ENCODE results near the gene CCDC81.
"Not testable (repeated sequence)": the region's sequence is repeated elsewhere in the genome, so short reads cannot be mapped to it uniquely, and the experiment has no call there.

The CCDC81 gene

DNA sequence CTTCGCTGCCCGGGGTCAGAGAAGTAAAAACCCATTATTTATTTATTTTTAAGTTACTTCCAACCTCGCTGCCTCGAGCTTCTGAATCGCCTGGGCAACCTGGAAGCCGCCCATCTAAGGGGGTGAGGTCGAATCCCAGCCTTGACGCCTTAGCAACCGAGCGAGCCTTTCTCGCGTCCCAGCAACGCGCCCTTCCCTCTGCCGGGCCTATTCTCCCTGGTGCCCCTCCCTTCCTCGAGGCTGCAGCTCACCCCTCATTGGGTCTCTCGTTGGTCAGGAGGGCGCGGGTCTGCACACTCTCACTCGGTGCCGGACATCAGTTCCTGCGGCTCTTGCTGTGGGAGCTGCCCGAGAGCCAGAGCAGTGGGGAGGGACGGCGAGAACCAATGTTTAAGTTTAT is at the start of gene CCDC81:
Gene CCDC81, plus strand, starts transcription at position 302 of the 400 bp plus-strand sequence. CDS start 277 bp downstream, outside the sequence.
- peak; percentile 11 for DNase-seq

DNA sequence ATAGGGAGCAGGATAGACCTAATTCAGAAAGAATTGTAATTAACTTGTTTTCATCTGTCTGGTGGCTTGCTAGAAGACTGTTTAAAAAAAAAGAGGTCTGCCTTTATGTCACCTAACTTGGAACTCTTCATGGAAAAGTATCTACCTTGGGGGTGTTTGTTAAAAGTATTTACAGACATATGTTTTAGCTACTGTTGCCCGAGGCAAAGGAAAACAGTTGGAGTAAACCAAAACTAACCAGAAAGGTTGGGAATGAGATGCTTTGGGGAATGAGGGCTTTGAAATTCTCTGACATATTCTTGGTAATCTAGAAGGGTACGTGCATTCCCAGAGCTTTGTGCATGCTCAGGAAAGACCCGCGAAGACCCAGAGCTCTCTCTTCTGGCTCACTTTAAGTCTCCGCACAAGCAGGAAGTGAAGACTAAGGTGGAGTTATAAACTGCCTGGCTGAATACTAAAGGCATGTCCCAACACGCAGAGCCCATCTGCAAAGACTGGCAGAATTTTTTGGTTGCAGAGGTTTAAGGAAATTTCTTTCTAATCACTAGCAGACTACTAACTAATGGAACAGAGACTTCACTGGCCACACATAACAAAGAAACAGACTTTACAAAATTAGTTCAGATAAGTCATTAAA is 39.4 kb upstream of the CCDC81 start:
- no peak for DNase-seq

DNA sequence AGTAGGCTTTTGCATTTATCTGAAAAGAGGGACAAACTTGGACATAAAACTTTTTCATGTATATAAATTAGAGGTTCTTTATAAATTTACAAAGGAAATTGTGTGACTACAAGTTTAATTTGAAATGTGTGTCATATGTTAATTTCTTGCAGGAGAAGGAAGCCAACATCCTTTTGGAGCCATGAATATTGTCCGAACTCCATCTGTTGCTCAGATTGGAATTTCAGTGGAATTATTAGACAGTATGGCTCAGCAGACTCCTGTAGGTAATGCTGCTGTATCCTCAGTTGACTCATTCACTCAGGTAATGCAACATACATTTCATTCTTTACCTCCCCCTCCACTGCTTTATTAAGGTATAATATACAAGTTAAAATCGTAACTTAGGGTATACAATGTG is 37.5 kb upstream of the CCDC81 start:
- DNase-seq = no peak

GRCh38 chr11:86341382-86341781 is 33.3 kb upstream of the CCDC81 start:
- no peak for DNase-seq

- DNase-seq = no peak
Observed at GRCh38 chr11:86346513-86346912, 28.2 kb upstream of the CCDC81 start.

DNA sequence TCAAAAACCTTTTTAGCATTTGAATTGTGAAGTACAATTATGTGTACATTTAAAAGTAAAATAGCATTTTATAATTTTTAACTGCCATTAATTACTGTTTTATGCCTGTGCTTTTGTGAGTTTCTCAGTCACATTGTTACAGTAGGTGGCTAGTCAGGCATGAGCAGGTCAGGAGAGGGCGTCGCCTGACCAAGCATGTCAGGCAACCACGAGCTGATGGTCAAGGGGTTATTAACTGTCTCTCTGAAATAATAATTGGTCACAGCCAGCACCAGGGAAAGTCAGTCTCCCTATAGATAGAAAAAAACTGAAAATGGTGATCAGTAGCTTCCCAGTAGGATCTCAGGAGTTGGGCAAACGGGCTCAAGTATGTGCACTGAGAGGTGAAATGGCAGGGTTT is 19.4 kb upstream of the CCDC81 start:
- no peak for DNase-seq

- not testable (repeated sequence) for DNase-seq
Observed at GRCh38 chr11:86357412-86357811, 17.3 kb upstream of the CCDC81 start.

DNA sequence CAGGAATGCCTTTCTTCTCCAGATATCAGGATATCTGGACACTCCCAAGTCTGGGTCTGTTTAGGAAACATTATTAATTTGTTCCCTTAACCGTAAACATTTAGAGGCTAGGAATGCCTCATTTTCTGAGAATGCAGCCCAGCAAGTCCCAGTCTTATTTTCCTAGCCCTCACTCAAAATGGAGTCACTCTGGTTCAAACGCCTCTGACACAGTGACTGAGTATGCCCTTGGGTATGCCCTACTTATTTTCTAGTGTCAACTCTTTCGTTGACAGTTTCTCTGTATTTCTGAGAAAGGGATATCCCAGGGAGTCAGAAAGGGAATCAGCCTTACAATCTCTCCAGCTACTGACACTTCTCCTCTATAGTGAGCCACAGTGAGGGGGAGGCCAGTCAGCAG is 16.0 kb upstream of the CCDC81 start:
- DNase-seq = no peak

GRCh38 chr11:86360775-86361395 is 13.8 kb upstream of the CCDC81 start:
- no peak for DNase-seq

- no peak for DNase-seq
Observed at GRCh38 chr11:86363424-86363823, 11.3 kb upstream of the CCDC81 start.

DNA sequence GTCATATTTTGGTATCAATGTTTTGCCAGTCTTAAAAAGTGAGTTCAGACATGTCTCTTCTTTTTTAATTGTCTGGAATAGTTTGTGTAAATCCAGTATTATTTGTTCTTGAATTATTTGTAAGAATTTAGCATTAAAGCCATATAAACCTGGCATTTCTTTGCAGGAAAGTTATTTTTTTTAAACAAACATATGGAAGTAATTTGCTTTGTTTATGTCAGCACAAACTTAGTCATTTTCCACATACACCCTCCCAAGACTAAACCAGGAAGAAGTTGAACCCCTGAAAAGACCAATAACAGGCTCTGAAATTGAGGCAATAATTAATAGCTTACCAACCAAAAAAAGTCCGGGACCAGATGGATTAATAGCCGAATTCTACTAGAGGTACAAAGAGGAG is 9.1 kb upstream of the CCDC81 start:
- DNase-seq = no peak

GRCh38 chr11:86369668-86370067 is 5.0 kb upstream of the CCDC81 start:
- DNase-seq = no peak

DNA sequence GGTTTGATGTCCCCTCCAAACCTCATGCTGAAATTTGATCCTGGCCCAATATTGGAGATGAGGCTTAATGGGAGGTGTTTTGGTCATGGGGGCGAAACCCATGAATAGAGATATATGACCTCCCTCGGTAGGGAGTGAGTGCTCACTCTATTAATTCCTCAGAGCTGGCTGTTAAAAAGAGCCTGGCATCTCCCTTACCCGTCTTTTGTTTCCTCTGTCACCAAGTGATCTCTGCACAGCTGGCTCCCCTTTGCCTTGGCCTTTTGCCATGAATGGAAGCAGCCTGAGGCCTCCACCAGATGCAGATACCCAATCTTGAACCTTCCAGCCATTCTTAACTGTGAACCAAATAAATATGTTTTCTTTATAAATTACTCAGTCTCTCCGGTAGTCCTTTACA is 4.5 kb upstream of the CCDC81 start:
- DNase-seq = peak; percentile 9

DNA sequence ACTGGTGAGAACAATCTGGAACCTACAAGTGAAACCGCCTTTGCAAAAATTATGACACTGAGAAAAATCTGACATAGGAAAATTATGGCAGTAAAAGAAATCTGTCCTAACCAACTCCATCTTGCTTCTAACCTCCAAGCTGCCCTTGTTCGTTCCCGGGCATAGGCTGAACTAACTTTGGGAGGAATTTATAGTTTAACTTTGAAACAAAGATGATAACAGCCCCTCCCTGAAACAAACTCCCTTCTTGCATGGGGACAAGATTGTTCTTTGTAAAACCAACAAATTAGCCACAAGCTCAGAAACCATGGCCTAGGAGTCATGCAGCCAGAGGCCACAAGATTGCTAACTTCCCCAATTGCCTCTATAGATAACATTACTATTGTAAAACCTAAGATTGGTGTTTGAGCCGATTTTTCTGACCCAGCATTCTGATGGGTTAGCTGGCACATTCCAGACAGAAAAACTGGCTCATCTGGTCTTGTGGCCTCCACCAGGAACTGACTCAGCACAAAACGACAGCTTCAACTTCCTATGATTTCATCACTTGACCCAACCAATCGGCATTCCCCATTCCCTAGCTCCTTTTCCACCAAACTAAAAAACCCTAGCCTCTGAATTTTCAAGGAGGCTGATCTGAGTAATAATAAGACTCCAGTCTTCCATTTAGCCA is 3.6 kb upstream of the CCDC81 start:
- no peak for DNase-seq

DNA sequence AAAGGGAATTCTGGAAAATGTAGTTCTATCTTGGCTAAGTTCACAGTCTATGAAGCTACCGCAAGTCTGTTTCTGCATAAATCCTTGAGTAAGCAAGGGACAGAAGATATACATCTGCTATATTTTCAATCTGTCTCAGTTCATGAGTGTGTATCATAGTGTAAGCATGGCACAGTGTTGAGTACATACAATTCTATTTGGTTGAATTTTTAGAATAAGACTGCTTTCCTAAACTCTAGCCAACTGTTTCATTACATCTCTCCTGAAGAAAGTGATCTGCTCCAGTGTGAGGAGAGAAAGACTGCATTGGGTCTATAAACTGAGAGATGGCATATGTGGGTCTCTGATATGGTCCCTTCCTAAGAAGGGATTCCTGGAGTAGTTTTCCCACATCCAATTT is 2.6 kb upstream of the CCDC81 start:
- no peak for DNase-seq

DNA sequence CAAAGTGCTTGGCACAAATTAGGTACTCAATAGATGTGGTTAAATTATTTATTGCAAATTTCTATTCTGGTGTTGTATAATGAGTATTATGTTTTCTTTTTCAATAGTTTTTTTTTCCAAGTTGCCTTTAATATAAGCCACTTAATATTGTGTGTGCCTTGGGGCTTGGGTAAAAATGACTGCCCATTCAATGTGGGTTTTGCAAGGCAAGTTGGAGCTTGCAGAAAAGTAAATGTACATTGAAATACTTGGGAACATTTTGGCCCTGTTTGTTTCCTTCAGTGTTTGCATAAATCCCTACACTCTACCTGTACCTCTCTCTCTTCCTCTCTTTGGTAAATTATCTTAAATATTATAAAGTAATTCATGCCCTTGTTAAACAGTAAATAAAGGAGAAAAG is 2.1 kb upstream of the CCDC81 start:
- DNase-seq = no peak

DNA sequence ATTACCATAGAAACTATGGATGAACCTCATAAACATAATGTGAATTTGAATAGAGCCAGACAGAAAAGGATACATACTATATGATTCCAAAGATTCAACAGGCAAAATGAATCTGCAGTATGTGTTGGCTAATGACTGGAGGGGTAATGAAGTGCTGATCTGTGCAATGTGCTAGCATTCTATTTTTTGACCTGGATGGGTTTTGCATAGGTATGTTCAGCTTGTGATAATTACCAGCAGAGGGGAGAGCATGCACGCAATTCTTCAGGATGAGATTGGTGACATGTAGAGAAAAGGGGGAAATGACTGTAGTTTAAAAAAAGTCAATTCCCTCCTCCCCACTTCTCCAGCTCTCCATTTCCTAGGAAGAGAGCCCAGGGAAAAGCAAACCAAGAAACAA is 618 bp upstream of the CCDC81 start:
- no peak for DNase-seq

DNA sequence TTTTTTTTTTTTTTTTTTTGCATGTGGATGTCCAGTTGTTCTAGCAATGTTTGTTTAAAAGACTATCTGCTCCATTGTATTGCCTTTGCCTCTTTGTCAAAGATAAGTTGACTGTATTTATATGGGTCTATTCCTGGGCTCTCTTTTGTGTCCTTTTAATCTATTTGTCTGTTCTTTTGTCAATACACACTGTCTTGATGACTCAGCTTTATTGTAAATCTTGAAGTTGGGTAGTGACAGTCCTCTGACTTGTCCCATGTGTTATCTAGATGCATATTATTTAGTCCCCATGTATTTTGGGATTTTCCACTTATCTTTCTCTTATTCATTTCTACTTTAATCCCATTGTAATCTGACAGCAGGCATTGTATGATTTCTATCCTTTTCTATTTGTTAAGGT is 3.3 kb downstream of the CCDC81 start:
- no peak for DNase-seq

GRCh38 chr11:86380295-86381059 is 5.8 kb downstream of the CCDC81 start:
- no peak for DNase-seq

DNA sequence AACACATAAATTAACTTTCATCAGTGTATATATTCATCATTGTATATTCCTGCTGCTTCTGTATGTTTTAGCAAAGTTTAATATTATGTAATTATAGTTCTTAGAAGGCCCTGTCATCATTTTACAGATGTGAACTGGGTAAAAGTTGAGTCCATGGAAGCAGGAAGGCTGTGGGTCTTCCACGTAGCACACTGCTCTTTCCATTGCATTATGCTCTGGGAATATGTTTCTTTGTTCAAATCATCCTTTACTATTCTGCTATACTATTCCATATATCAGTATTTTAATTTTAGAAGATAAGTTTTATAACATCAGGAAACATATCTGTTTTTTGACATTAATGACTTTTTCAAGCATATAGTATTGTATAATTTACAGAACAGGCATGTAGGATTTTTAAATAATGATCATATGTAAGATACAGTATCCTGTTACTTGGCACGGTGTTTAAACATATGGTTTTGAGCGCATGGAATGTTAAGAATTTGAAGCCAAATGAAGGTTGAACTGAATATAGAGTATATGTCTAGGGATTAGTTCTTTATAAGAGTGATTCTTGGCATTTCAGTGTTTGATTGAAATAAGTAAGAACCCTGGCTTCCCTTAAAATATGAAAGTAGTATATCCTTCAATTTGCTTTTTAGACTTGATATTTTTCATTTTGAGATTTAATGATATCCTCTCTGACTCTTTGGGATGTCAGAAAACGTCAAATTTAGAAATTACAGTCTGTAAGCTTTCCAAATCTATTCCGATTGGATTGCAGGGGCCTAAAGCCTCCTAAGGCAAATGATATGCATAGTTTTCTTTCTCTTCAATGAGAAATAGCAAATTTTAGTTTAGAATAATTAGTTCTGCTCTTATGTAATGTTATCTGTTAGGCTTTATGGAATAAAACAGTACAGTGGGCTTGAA is 8.6 kb downstream of the CCDC81 start:
- DNase-seq = no peak

DNA sequence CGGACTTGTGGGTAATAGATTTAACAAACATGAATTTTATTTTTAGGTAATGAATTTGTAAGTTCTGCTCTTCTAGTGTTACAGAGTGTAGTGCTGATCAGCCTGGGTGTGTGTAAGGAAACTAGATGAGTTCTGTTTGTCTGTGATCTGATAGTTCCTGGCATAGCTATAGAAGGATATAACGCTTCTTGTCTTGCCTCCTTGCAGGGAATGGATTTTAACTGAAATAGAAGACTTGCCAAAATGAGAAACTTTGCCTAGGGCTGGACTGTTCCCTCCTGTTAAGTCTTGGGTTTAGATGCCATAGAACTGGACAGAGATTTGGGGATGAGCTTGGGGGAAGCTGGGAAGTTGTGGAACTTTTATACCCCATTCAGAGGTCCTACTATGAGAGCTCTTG is 11.6 kb downstream of the CCDC81 start:
- DNase-seq = no peak

GRCh38 chr11:86386746-86387145 is 12.1 kb downstream of the CCDC81 start:
- no peak for DNase-seq

DNA sequence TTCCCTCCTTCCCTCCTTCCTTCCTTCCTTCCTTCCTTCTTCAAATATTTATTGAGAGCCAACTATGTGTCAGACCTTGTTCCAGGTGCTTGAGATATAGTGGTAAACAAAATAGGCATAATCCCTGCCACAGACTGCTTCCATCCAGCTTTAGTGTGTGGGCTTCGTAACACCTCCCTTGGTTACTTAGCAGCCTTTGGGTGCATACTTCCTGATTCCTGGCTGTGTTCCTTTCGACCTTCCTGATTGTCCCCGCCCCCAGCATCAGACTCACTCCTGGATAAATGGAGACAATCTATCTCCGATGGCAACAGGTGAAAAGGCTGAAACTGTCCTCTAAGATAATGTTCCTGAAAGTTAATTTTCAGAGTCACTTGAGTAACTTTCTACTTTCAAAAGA is 13.5 kb downstream of the CCDC81 start:
- no peak for DNase-seq
